Thyroid gland (tissue), 4 donors: ENCODE data around the gene MAST4. TPM values are rescaled to one million over a fixed set of nuclear protein-coding genes. Genes with fewer than 3 reads are reported as not detected.

Experiments used
- DNase-seq, 2 donors: peaks; one replicate each; pipeline ENCODE4 v3.0.0-alpha.2; 2019
- H3K27ac ChIP-seq, 3 donors: fragments of 200-600 bp; sonication (generic); 1 replicate in 2 of 3; 2 replicates in 1 of 3; pipeline ENCODE4 v1.5.1; 2016 to 2019; ENCODE audit warnings: mild to moderate bottlenecking in 1 of 3, moderate library complexity in 1 of 3
- H3K27me3 ChIP-seq: fragments of 200-600 bp; sonication (generic); one replicate; pipeline ENCODE4 v1.5.1; 2019
- H3K36me3 ChIP-seq, 2 donors: fragments of 200-600 bp; sonication (generic); one replicate each; pipeline ENCODE4 v1.5.1; 2016 to 2019
- H3K4me1 ChIP-seq, 2 donors: fragments of 200-600 bp; sonication (generic); one replicate each; pipeline ENCODE4 v1.5.1; 2017 to 2019
- H3K4me3 ChIP-seq, 3 donors: fragments of 200-600 bp; sonication (generic); replicated peaks in 1 of 3; 1 replicate in 2 of 3; 2 replicates in 1 of 3; pipeline ENCODE4 v1.5.1; 2016; ENCODE audit warnings: mild to moderate bottlenecking in 1 of 3
- H3K9me3 ChIP-seq: fragments of 200-600 bp; sonication (generic); one replicate; pipeline ENCODE4 v1.5.1; 2017
- CTCF ChIP-seq, 6 experiments: fragments of 200-600 bp in 3 of 6; fragments of 450-650 bp in 3 of 6; sonication (generic) in 3 of 6; IDR thresholded peaks; one replicate each; pipeline ENCODE4 v1.5.1; 2016 to 2019; ENCODE audit warnings: antibody characterized with exemption in 6 of 6, mild to moderate bottlenecking in 2 of 6, inconsistent platforms in 1 of 6, moderate library complexity in 1 of 6
- POLR2A ChIP-seq, 2 donors: fragments of 450-650 bp; IDR thresholded peaks; one replicate each; pipeline ENCODE4 v1.6.1; 2017; ENCODE audit warnings: antibody characterized with exemption in 2 of 2, mild to moderate bottlenecking in 2 of 2, moderate library complexity in 1 of 2
- WGBS, 2 donors: methylation state at CpG; one replicate each; pipeline ENCODE4 v1.1.5; 2017; 5-methylcytosine and 5-hydroxymethylcytosine counted together
- intact Hi-C: fragments of 100-400 bp; cut with DNase I; formaldehyde crosslinking; loops from one replicate; pipeline ENCODE4 v1.15.1; 2023
- total RNA-seq, 4 donors: library from RNA; depleted of rRNA; stranded (reverse); fragments of >200 nt; gene quantifications; one replicate each; pipeline ENCODE4 v1.2.3, GENCODE V29; 2016

Gene MAST4
- total RNA-seq, 4 donors from 2014 or later: 20.2 to 38.3 (median 24.4) TPM

- 83 to 84% methylated on average over 1 of the region's 1 CpG for WGBS, 2 donors
- H3K4me1 ChIP-seq: no peaks in the 10 kb centered on the region
- H3K9me3 ChIP-seq: no peaks in the 10 kb centered on the region
- H3K36me3 ChIP-seq: no peaks in the 10 kb centered on the region
- TF ChIP-seq CTCF (IDR thresholded peaks at IDR 0.05): no peak
- TF ChIP-seq POLR2A (IDR thresholded peaks at IDR 0.05): no peak
- intact Hi-C loops: loop anchor here (10.0 kb wide), 1 partner anchor 391 kb away; no protein-coding TSS in a partner anchor
- H3K4me3 ChIP-seq: no peak overlapping the region
- H3K27ac ChIP-seq: no peak overlapping the region
- no peak for DNase-seq
- no peaks in the 10 kb centered on the region for H3K27me3 ChIP-seq
Measured at GRCh38 chr5:66813306-66813705, 217.1 kb downstream of the MAST4 start.

DNA sequence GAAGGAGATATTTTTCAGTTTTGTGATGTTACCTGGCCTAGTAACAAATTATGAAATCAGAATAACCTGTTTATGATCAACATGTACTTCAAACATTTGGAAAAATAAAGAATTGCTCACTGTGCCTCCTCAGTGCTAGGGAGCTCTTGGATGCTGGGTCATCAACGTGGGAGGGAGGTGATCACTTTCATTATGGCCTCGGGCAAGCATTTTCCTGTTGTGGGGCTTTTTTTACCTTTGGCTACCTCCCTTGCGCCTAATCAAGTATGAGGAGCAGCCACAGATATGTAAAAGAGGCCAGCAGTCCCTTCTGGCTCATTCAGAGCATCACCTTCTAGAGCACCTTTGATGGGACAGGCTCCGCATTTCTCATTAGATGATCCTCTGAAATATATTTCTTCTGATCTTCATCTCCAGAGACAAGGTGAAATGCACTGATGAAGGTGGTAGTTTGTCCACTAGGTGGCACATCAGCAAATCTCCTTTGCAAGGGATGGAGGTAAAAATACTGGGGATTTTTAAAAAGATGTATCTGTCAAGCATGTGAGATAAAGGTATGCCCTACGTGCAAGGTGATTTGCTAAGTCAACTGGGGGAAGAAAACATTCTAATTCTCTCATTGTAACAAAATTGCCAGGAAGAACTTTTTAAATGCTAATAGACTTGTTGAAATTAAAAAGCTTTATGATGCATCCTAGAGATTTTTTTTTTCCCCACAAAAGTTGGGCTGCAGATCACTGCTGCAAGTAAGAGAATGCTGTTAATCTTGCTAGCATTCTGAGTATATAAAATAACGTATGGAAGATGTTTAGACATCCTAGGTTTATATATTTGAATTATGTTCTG lies 218.2 kb downstream of the MAST4 start:
- Histone ChIP-seq H3K27me3 (no peaks in the 10 kb centered on the region), H3K4me1 (no peaks in the 10 kb centered on the region), H3K9me3 (no peaks in the 10 kb centered on the region), H3K36me3 (no peaks in the 10 kb centered on the region), H3K4me3 (no peak overlapping the region), H3K27ac (no peak overlapping the region)
- intact Hi-C loops: loop anchor here (10.0 kb wide), 1 partner anchor 390 kb away; no protein-coding TSS in a partner anchor
- DNase-seq: peak; percentile 46 to 56
- WGBS, 2 donors: 42 to 51% methylated on average over 6 of the region's 6 CpGs
- TF ChIP-seq POLR2A (IDR thresholded peaks at IDR 0.05) (no peak), CTCF (IDR thresholded peaks at IDR 0.05) (peak; percentile 61 to 74 (median 68))

- Histone ChIP-seq H3K4me1 (no peaks in the 10 kb centered on the region), H3K4me3 (no peak overlapping the region), H3K36me3 (no peaks in the 10 kb centered on the region), H3K9me3 (no peaks in the 10 kb centered on the region), H3K27me3 (no peaks in the 10 kb centered on the region), H3K27ac (no peak overlapping the region)
- 97 to 98% methylated on average over 5 of the region's 5 CpGs for WGBS, 2 donors
- intact Hi-C loops: loop anchor here (5.0 to 10.0 kb wide), 2 partner anchors 329 to 386 kb away; no protein-coding TSS in a partner anchor
- TF ChIP-seq CTCF (IDR thresholded peaks at IDR 0.05) (no peak), POLR2A (IDR thresholded peaks at IDR 0.05) (no peak)
- no peak for DNase-seq
Measured at GRCh38 chr5:66818304-66818934, 222.2 kb downstream of the MAST4 start.

DNA sequence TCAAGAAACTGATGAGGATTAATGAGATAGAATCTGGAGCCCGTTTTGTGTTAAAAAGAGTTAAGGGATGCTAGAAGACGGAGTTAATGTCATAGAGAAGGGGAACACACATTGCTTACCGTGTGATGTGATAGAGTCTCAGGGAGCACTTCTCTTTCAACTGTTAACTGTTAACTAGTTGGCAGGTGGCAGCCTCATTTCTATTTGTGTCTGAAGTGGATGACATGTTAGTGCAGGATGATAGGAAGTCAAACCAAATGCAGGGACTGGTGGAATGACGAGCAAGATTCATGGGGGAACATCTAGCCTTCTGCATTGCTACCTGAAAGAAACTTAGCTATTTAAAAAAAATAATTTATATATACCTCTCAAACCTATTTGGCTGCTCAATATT lies 222.7 kb downstream of the MAST4 start:
- Histone ChIP-seq H3K9me3 (no peaks in the 10 kb centered on the region), H3K4me3 (no peak overlapping the region), H3K27me3 (no peaks in the 10 kb centered on the region), H3K36me3 (no peaks in the 10 kb centered on the region), H3K27ac (no peak overlapping the region), H3K4me1 (no peaks in the 10 kb centered on the region)
- intact Hi-C loops: loop anchor here (5.0 to 10.0 kb wide), 2 partner anchors 328 to 386 kb away; no protein-coding TSS in a partner anchor
- 90 to 91% methylated on average over 4 of the region's 4 CpGs for WGBS, 2 donors
- DNase-seq: no peak
- TF ChIP-seq POLR2A (IDR thresholded peaks at IDR 0.05) (no peak), CTCF (IDR thresholded peaks at IDR 0.05) (no peak)
